Measurements from ENCODE around the gene HIBADH.

Gene HIBADH

GRCh38 chr7:27688646-27689045 is 26.0 kb upstream of the HIBADH start:
- no peaks in the 10 kb centered on the region for H3K27me3 ChIP-seq
- no peak overlapping the region for H3K4me3 ChIP-seq (ENCODE audit: low read depth in 1 of 2, low read length in 1 of 2)
- H3K4me1 ChIP-seq (ENCODE audit: control insufficient read depth in 1 of 2, insufficient read depth in 1 of 2, low read depth in 1 of 2, low read length in 1 of 2), result peaks cover 2 to 6% of the 10 kb centered on the region in 2 experiments
- H3K9me3 ChIP-seq, result no peaks in the 10 kb centered on the region
- TF ChIP-seq CTCF (IDR thresholded peaks at IDR 0.05), result no peak
- H3K27ac ChIP-seq, result no peak overlapping the region
- H3K36me3 ChIP-seq, result no peaks in the 10 kb centered on the region

DNA sequence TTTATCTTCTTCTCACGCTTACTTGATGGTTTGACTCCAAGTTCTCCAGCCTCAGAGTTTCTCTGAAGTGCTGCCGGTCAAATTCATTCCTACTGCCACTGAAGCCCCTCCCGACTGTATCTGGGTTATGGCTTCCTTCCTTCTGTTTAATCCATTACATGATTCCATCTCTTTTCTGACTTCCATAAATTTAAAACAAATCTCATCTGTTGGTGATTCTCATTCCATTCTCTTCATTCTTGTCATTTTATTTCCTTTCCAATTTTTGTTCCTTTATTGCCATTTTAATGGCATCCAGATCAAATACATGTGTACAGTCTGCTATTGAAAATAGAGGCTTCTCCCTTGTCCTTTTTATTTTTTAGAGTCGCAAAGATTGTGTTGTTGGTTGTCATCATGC is 25.4 kb upstream of the HIBADH start:
- no peak for TF ChIP-seq CTCF (IDR thresholded peaks at IDR 0.05)
- H3K27me3 ChIP-seq, result no peaks in the 10 kb centered on the region
- H3K9me3 ChIP-seq, result no peaks in the 10 kb centered on the region
- H3K4me3 ChIP-seq (ENCODE audit: low read depth in 1 of 2, low read length in 1 of 2), result no peak overlapping the region
- peaks cover 0 to under 1% of the 10 kb centered on the region in 2 experiments for H3K4me1 ChIP-seq (ENCODE audit: control insufficient read depth in 1 of 2, insufficient read depth in 1 of 2, low read depth in 1 of 2, low read length in 1 of 2)
- H3K27ac ChIP-seq, result no peak overlapping the region
- no peaks in the 10 kb centered on the region for H3K36me3 ChIP-seq

- H3K36me3 ChIP-seq, result no peaks in the 10 kb centered on the region
- H3K27ac ChIP-seq, result no peak overlapping the region
- H3K4me3 ChIP-seq (ENCODE audit: low read depth in 1 of 2, low read length in 1 of 2), result no peak overlapping the region
- H3K9me3 ChIP-seq, result no peaks in the 10 kb centered on the region
- H3K4me1 ChIP-seq (ENCODE audit: control insufficient read depth in 1 of 2, insufficient read depth in 1 of 2, low read depth in 1 of 2, low read length in 1 of 2), result no peaks in the 10 kb centered on the region
- TF ChIP-seq CTCF (IDR thresholded peaks at IDR 0.05), result no peak
- H3K27me3 ChIP-seq, result no peaks in the 10 kb centered on the region
Measured at GRCh38 chr7:27686315-27686714, 23.6 kb upstream of the HIBADH start.

- Histone ChIP-seq H3K4me1 (ENCODE audit: control insufficient read depth in 1 of 2, insufficient read depth in 1 of 2, low read depth in 1 of 2, low read length in 1 of 2) (no peaks in the 10 kb centered on the region), H3K27ac (no peak overlapping the region), H3K27me3 (no peaks in the 10 kb centered on the region), H3K4me3 (ENCODE audit: low read depth in 1 of 2, low read length in 1 of 2) (no peak overlapping the region), H3K9me3 (no peaks in the 10 kb centered on the region), H3K36me3 (no peaks in the 10 kb centered on the region)
- TF ChIP-seq CTCF (IDR thresholded peaks at IDR 0.05), result no peak
Measured at GRCh38 chr7:27685893-27686292, 23.2 kb upstream of the HIBADH start.

GRCh38 chr7:27685209-27685608 is 22.5 kb upstream of the HIBADH start:
- no peak for TF ChIP-seq CTCF (IDR thresholded peaks at IDR 0.05)
- no peak overlapping the region for H3K4me3 ChIP-seq (ENCODE audit: low read depth in 1 of 2, low read length in 1 of 2)
- H3K9me3 ChIP-seq, result no peaks in the 10 kb centered on the region
- H3K27ac ChIP-seq, result no peak overlapping the region
- H3K4me1 ChIP-seq (ENCODE audit: control insufficient read depth in 1 of 2, insufficient read depth in 1 of 2, low read depth in 1 of 2, low read length in 1 of 2), result no peaks in the 10 kb centered on the region
- no peaks in the 10 kb centered on the region for H3K36me3 ChIP-seq
- no peaks in the 10 kb centered on the region for H3K27me3 ChIP-seq

DNA sequence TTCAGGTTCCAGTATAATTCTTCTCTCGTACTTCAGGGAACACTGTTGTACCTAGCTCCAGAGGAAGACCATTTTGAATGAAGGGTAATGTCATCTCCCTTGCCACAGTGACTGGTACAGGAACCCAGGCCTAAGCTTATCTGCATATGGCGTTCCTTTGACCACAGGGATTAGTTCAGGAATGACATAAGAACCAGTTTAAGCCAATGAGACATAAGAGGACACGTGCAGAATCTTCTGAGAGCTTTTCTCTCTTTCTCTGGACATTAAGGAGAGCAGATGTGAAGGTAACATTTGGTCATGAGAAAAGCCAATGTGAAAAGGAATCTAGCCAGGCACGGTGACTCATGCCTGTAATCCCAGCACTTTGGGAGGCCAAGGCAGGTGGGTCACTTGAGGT is 21.8 kb upstream of the HIBADH start:
- Histone ChIP-seq H3K9me3 (no peaks in the 10 kb centered on the region), H3K27ac (no peak overlapping the region), H3K27me3 (no peaks in the 10 kb centered on the region), H3K4me3 (ENCODE audit: low read depth in 1 of 2, low read length in 1 of 2) (no peak overlapping the region), H3K36me3 (no peaks in the 10 kb centered on the region), H3K4me1 (ENCODE audit: control insufficient read depth in 1 of 2, insufficient read depth in 1 of 2, low read depth in 1 of 2, low read length in 1 of 2) (no peaks in the 10 kb centered on the region)
- TF ChIP-seq CTCF (IDR thresholded peaks at IDR 0.05), result no peak

Data from neutrophil (primary cell).